ENCODE measurements around the gene EDRF1. TPM values are rescaled to one million over a fixed set of nuclear protein-coding genes. Genes with fewer than 3 reads are reported as not detected.

Gene EDRF1
- total RNA-seq, 1 experiment from 2014 or later: 19.9 TPM

- Mint-ChIP-seq H3K27me3 (ENCODE audit: unreplicated experiment) (peaks cover 20% of the 10 kb centered on the region), H3K4me3 (ENCODE audit: low read depth, unreplicated experiment) (no peak overlapping the region), H3K27ac (ENCODE audit: unreplicated experiment) (no peak overlapping the region), H3K9me3 (ENCODE audit: low read depth, unreplicated experiment) (no peaks in the 10 kb centered on the region), H3K4me1 (ENCODE audit: low read depth, unreplicated experiment) (no peaks in the 10 kb centered on the region), H3K36me3 (ENCODE audit: insufficient read depth, unreplicated experiment) (no peaks in the 10 kb centered on the region)
- no peak for TF ChIP-seq CTCF (IDR thresholded peaks at IDR 0.05; ENCODE audit: unreplicated experiment)
- no TSS peak for BruUV-seq (replicated peaks)
- intact Hi-C loops (cut with micrococcal nuclease; ENCODE audit: unreplicated experiment): loop anchor here (10.0 kb wide), 1 partner anchor 306 kb away; no protein-coding TSS in a partner anchor
- DNase-seq: no peak
- CTCF ChIA-PET: no interaction called here
These were observed 19.1 kb upstream of the EDRF1 start for GRCh38 chr10:125700355-125700911.

- DNase-seq: no peak
- no TSS peak for BruUV-seq (replicated peaks)
- TF ChIP-seq CTCF (IDR thresholded peaks at IDR 0.05; ENCODE audit: unreplicated experiment): no peak
- Mint-ChIP-seq H3K36me3 (ENCODE audit: insufficient read depth, unreplicated experiment) (no peaks in the 10 kb centered on the region), H3K4me1 (ENCODE audit: low read depth, unreplicated experiment) (peaks cover 8% of the 10 kb centered on the region), H3K4me3 (ENCODE audit: low read depth, unreplicated experiment) (no peak overlapping the region), H3K27me3 (ENCODE audit: unreplicated experiment) (no peaks in the 10 kb centered on the region), H3K27ac (ENCODE audit: unreplicated experiment) (no peak overlapping the region), H3K9me3 (ENCODE audit: low read depth, unreplicated experiment) (no peaks in the 10 kb centered on the region)
- CTCF ChIA-PET: interaction anchor here (0.9 kb wide), 1 partner anchor 12 kb away, joined by 3 read pairs; the partner anchor contains the start of gene EDRF1
- intact Hi-C loops (cut with micrococcal nuclease; ENCODE audit: unreplicated experiment): loop anchor here (10.0 kb wide), 1 partner anchor 313 kb away; no protein-coding TSS in a partner anchor
These were observed 11.7 kb upstream of the EDRF1 start for GRCh38 chr10:125707541-125708468.

GRCh38 chr10:125708971-125709503, 10.5 kb upstream of the EDRF1 start:
- CTCF ChIA-PET: no interaction called here
- no peak overlapping the region for H3K27ac Mint-ChIP-seq (ENCODE audit: unreplicated experiment)
- no peaks in the 10 kb centered on the region for H3K9me3 Mint-ChIP-seq (ENCODE audit: low read depth, unreplicated experiment)
- intact Hi-C loops (cut with micrococcal nuclease; ENCODE audit: unreplicated experiment): loop anchor here (10.0 kb wide), 1 partner anchor 314 kb away; no protein-coding TSS in a partner anchor
- H3K27me3 Mint-ChIP-seq (ENCODE audit: unreplicated experiment): no peaks in the 10 kb centered on the region
- H3K4me1 Mint-ChIP-seq (ENCODE audit: low read depth, unreplicated experiment): peaks cover 8% of the 10 kb centered on the region
- no TSS peak for BruUV-seq (replicated peaks)
- DNase-seq: no peak
- H3K36me3 Mint-ChIP-seq (ENCODE audit: insufficient read depth, unreplicated experiment): no peaks in the 10 kb centered on the region
- TF ChIP-seq CTCF (IDR thresholded peaks at IDR 0.05; ENCODE audit: unreplicated experiment): no peak
- H3K4me3 Mint-ChIP-seq (ENCODE audit: low read depth, unreplicated experiment): no peak overlapping the region

- H3K4me3 Mint-ChIP-seq (ENCODE audit: low read depth, unreplicated experiment): no peak overlapping the region
- no peak for TF ChIP-seq CTCF (IDR thresholded peaks at IDR 0.05; ENCODE audit: unreplicated experiment)
- DNase-seq: no peak
- intact Hi-C loops (cut with micrococcal nuclease; ENCODE audit: unreplicated experiment): loop anchor here (10.0 kb wide), 1 partner anchor 315 kb away; no protein-coding TSS in a partner anchor
- no peaks in the 10 kb centered on the region for H3K36me3 Mint-ChIP-seq (ENCODE audit: insufficient read depth, unreplicated experiment)
- H3K27ac Mint-ChIP-seq (ENCODE audit: unreplicated experiment): no peak overlapping the region
- BruUV-seq (replicated peaks): no TSS peak
- H3K4me1 Mint-ChIP-seq (ENCODE audit: low read depth, unreplicated experiment): peaks cover 8% of the 10 kb centered on the region
- no peaks in the 10 kb centered on the region for H3K27me3 Mint-ChIP-seq (ENCODE audit: unreplicated experiment)
- H3K9me3 Mint-ChIP-seq (ENCODE audit: low read depth, unreplicated experiment): no peaks in the 10 kb centered on the region
- CTCF ChIA-PET: no interaction called here
These were observed 9.7 kb upstream of the EDRF1 start for GRCh38 chr10:125709553-125710474.
